Epithelial cell of esophagus (primary cell): Measurements from ENCODE around the gene PABPC3.

Experiments
- DNase-seq: peaks from one replicate; pipeline ENCODE4 v3.0.0; 2010; ENCODE audit warnings: low read depth
- H3K4me3 ChIP-seq: 2 replicates; pipeline ENCODE4 v1.5.1; 2011; ENCODE audit warnings: mild to moderate bottlenecking, low read length, control low read depth
- TF ChIP-seq, protein P1 (sequence below): IDR thresholded peaks from 2 replicates; pipeline ENCODE4 v1.5.1; 2011; ENCODE audit warnings: low read depth, mild to moderate bottlenecking, low read length, control low read depth, inconsistent platforms; ENCODE audit not compliant: insufficient read depth; ENCODE audit errors: missing control alignments

The PABPC3 gene

DNA sequence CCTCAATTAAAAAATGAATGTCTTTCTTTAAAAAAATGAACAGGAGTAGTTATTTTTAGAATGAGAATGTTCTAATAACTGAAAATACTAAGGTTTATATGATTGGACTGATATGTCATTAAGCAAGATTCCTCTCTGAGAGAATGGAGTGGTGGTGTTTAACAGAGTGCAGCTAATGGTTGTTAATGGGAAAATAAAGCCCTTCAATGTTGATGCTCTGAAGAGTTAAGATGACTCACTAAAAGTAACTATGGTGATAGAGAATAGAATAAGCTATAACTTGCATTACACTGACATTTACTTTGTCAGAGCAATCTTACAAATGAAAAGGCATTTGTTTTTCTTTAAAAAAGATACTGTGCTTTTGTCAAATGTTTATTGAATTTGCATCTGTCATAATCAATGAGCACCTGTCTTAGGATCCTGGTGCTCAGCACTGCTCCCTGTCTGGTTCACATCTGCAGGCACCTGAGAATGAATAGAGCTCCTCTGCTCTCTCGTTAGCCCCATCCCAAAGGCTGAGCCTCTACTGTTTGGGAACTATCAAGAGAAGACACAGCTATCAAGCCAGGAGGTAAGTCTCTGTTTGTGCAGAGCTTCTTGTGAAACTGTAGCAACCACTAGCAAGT, 15.1 kb downstream of the PABPC3 start:
- DNase-seq, result peak; percentile 8
- TF ChIP-seq, protein P1, sequence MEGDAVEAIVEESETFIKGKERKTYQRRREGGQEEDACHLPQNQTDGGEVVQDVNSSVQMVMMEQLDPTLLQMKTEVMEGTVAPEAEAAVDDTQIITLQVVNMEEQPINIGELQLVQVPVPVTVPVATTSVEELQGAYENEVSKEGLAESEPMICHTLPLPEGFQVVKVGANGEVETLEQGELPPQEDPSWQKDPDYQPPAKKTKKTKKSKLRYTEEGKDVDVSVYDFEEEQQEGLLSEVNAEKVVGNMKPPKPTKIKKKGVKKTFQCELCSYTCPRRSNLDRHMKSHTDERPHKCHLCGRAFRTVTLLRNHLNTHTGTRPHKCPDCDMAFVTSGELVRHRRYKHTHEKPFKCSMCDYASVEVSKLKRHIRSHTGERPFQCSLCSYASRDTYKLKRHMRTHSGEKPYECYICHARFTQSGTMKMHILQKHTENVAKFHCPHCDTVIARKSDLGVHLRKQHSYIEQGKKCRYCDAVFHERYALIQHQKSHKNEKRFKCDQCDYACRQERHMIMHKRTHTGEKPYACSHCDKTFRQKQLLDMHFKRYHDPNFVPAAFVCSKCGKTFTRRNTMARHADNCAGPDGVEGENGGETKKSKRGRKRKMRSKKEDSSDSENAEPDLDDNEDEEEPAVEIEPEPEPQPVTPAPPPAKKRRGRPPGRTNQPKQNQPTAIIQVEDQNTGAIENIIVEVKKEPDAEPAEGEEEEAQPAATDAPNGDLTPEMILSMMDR, result no peak
- no peak overlapping the region for H3K4me3 ChIP-seq

DNA sequence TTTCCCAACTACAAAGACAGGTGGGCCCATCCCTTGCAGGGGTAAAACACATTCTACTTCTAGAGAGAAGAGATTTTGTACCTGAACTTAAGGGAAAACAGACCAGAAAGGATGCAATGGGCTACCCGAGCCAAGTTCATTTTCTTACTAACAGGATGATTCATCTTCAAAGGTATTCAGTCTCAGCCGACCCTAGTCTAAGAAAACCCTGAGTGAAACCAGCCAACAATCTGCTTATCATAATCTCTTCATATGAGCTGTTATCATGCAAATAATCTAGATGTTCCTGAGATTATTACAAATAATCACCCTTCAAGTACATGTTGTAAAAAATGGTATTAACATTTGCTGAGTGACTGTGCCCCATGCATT, 15.6 kb downstream of the PABPC3 start:
- TF ChIP-seq, protein P1, result no peak
- peak; percentile 51 for DNase-seq
- H3K4me3 ChIP-seq, result no peak overlapping the region

DNA sequence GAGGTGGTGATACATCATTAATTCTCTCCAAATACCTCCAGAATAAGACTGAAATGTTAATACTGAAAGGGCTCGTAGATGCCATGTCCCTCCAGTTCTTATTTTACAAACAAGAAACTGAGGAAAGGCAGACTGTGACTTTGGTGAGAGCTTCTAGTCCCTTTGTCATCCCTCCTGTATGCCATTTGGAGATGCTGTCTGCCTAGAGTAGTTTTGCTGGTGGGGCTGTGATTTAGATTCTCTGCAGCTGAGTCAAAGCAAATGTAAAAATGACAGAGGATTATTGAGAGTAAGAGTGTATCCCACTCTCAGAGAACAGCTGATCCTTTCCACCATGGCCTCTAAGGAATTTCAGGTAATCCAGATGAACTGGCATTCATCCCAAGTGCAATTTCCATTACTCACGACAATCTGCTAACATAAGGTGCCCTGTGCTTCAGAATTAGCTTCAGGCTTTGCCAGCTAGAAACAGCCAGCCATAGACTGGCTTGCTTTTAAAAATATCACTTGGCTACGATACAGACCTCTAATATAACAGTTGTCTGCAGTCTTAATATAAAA, 16.8 kb downstream of the PABPC3 start:
- TF ChIP-seq, protein P1, result no peak
- no peak for DNase-seq
- H3K4me3 ChIP-seq, result no peak overlapping the region

DNA sequence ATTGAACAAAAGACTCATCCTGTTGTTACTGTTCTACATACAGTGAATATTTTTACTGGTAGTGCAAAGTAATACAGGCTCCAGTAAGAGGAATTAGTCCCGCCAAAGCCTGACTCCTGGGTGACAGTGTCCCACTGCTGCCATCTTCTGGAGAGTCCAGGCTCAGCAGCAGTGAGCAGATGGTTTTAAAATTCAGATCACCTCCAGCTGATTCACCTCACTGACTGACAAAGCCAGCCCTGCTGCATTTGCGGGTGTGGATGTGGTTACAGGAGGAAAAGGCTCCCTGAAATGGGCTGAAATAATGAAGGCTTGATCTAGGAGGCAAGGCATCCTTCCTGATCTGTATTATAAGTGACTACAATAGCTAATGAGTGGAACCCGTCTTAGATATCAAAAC, 18.3 kb downstream of the PABPC3 start:
- TF ChIP-seq, protein P1, result peak; percentile 98
- peak; percentile 89 for DNase-seq
- no peak overlapping the region for H3K4me3 ChIP-seq

DNA sequence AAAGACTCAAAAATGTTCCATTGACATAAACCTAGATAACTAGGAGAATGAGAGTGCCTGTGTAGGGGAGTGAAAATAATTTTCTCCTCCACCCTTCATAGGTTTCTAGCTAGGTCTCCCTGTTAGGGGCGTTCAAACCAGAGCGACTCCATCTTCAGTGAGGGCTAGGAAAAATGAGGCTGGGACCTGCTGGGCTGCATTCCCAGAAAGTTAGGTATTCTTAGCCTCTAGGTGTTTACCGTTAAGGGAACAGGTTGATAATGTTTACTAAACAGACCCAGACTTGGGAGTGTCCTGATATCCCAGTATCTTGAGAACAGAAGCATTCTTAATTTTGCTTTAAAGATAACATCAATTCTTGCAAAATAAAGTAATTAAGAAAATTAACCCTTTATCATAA, 20.1 kb downstream of the PABPC3 start:
- DNase-seq, result no peak
- TF ChIP-seq, protein P1, result no peak
- H3K4me3 ChIP-seq, result no peak overlapping the region

DNA sequence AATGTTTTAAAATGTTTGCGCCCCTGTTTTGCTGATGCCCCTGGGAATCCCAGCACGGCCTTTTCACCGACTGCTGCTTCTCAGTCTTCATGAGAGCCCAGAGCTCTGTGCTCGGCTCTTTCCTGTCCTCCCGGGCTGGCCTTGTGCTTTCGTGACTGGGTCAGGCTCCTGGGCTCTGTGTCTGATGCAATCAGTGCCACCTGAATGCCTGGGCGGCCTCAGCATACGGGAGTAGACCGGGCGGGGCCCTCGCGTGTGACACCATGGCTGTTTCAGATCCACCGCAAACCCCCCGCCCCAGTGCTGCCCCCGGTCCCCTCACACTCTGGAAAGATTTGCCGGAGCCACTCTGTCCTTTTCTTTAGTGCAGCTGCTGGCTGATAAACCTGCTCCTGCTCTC, 21.4 kb downstream of the PABPC3 start:
- no peak overlapping the region for H3K4me3 ChIP-seq
- no peak for DNase-seq
- TF ChIP-seq, protein P1, result no peak

DNA sequence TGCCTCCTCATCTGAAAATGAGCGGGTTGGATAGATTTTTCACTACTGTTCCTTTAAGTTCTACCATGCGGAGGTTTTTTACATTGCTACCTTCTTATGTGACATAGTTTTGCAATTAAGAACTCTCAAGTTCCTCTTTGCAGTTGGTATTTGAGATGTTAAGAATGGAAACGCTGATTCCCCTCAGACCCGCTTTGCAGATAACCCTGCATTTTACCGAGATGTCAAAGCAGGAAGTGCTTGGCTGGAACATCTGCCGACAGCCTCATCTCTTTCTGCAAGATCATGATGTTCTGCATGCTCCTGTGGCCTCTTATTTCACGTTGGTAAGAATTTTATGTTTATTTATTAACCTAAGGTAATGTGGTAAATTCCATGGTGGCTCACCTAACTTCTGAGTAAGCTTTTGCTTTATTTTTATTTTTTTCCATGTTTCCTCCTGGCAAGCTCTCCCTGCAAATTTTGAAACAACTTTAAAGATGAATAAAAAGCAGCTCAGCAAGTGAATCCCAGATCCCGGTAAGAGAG, 22.5 kb downstream of the PABPC3 start:
- TF ChIP-seq, protein P1, result no peak

More for the DNA sequence above, 22.5 kb downstream of the PABPC3 start:
- no peak for DNase-seq
- no peak overlapping the region for H3K4me3 ChIP-seq
